ENCODE results near the gene ZNF516.
A peak's percentile ranks its signal among the peaks of the same experiment; 100 is the strongest.

The ZNF516 gene

GRCh38 chr18:76410033-76410432, 85.0 kb downstream of the ZNF516 start:
- Histone ChIP-seq H4K91ac (ENCODE audit: low read depth, low read length, poor library complexity) (no peak overlapping the region), H3K14ac (ENCODE audit: low read length) (no peak overlapping the region), H4K8ac (ENCODE audit: low read depth, low read length) (no peak overlapping the region), H2BK5ac (ENCODE audit: low read length) (no peak overlapping the region), H2AFZ (ENCODE audit: low read length) (no peak overlapping the region), H3K9me3 (replicated peaks in 1 of 2; ENCODE audit: control insufficient read depth in 2 of 2, insufficient read depth in 1 of 2, low read depth in 1 of 2, low read length in 2 of 2) (peaks cover 7 to 11% of the 10 kb centered on the region in 2 donors), H3K9ac (ENCODE audit: low read depth, low read length, poor library complexity) (no peak overlapping the region), H3K27me3 (ENCODE audit: control insufficient read depth in 3 of 3, insufficient read depth in 3 of 3, low read depth in 1 of 3, low read length in 3 of 3) (no peaks in the 10 kb centered on the region), H3K23ac (ENCODE audit: low read depth, low read length, poor library complexity) (no peak overlapping the region), H3K4ac (ENCODE audit: low read length) (no peak overlapping the region), H3K27ac (replicated peaks; ENCODE audit: low read length) (no peak overlapping the region), H3K36me3 (replicated peaks in 1 of 2; ENCODE audit: control insufficient read depth in 2 of 2, insufficient read depth in 2 of 2, low read length in 2 of 2) (peaks cover 11 to 50% of the 10 kb centered on the region in 2 donors), H3K4me2 (ENCODE audit: insufficient read depth, low read length, poor library complexity, severe bottlenecking) (no peak overlapping the region), H3K18ac (ENCODE audit: low read length) (peak overlapping the region; percentile 8), H2BK120ac (ENCODE audit: low read depth, low read length) (no peak overlapping the region), H2BK15ac (ENCODE audit: low read length) (no peak overlapping the region), H3K79me1 (ENCODE audit: low read depth, low read length) (peaks cover 14% of the 10 kb centered on the region), H2BK12ac (ENCODE audit: low read length) (no peak overlapping the region), H2AK5ac (ENCODE audit: low read depth, low read length) (no peak overlapping the region), H3K4me1 (ENCODE audit: control insufficient read depth in 2 of 2, insufficient read depth in 1 of 2, low read depth in 1 of 2, low read length in 2 of 2) (peaks cover 0 to 6% of the 10 kb centered on the region in 2 donors), H3K4me3 (ENCODE audit: low read length in 2 of 2) (no peak overlapping the region)
- no CpG with 5 or more reads among the region's 5 CpGs for WGBS, 2 donors (ENCODE audit: extremely low coverage in 2 of 2, insufficient read length in 2 of 2, insufficient replicate concordance in 1 of 2)
- DNase-seq (ENCODE audit: low spot score), result no peak

- H4K8ac ChIP-seq (ENCODE audit: low read depth, low read length), result no peak overlapping the region
- H3K4me3 ChIP-seq (ENCODE audit: low read length in 2 of 2), result no peak overlapping the region
- H2AK5ac ChIP-seq (ENCODE audit: low read depth, low read length), result no peak overlapping the region
- no peaks in the 10 kb centered on the region for H3K27me3 ChIP-seq (ENCODE audit: control insufficient read depth in 3 of 3, insufficient read depth in 3 of 3, low read depth in 1 of 3, low read length in 3 of 3)
- peaks cover 9 to 11% of the 10 kb centered on the region in 2 donors for H3K9me3 ChIP-seq (replicated peaks in 1 of 2; ENCODE audit: control insufficient read depth in 2 of 2, insufficient read depth in 1 of 2, low read depth in 1 of 2, low read length in 2 of 2)
- H2BK120ac ChIP-seq (ENCODE audit: low read depth, low read length), result no peak overlapping the region
- no peak overlapping the region for H3K27ac ChIP-seq (replicated peaks; ENCODE audit: low read length)
- H3K23ac ChIP-seq (ENCODE audit: low read depth, low read length, poor library complexity), result no peak overlapping the region
- H3K79me1 ChIP-seq (ENCODE audit: low read depth, low read length), result peaks cover 28% of the 10 kb centered on the region
- no peak overlapping the region for H2BK12ac ChIP-seq (ENCODE audit: low read length)
- H3K4me1 ChIP-seq (ENCODE audit: control insufficient read depth in 2 of 2, insufficient read depth in 1 of 2, low read depth in 1 of 2, low read length in 2 of 2), result peaks cover 0 to 8% of the 10 kb centered on the region in 2 donors
- H3K14ac ChIP-seq (ENCODE audit: low read length), result no peak overlapping the region
- WGBS, 2 donors (ENCODE audit: extremely low coverage in 2 of 2, insufficient read length in 2 of 2, insufficient replicate concordance in 1 of 2), result no CpG with 5 or more reads among the region's 15 CpGs
- no peak for DNase-seq (ENCODE audit: low spot score)
- H3K18ac ChIP-seq (ENCODE audit: low read length), result no peak overlapping the region
- no peak overlapping the region for H2AFZ ChIP-seq (ENCODE audit: low read length)
- H3K4ac ChIP-seq (ENCODE audit: low read length), result no peak overlapping the region
- H3K4me2 ChIP-seq (ENCODE audit: insufficient read depth, low read length, poor library complexity, severe bottlenecking), result no peak overlapping the region
- no peak overlapping the region for H3K9ac ChIP-seq (ENCODE audit: low read depth, low read length, poor library complexity)
- no peak overlapping the region for H4K91ac ChIP-seq (ENCODE audit: low read depth, low read length, poor library complexity)
- no peak overlapping the region for H2BK15ac ChIP-seq (ENCODE audit: low read length)
- peaks cover 20 to 60% of the 10 kb centered on the region in 2 donors for H3K36me3 ChIP-seq (replicated peaks in 1 of 2; ENCODE audit: control insufficient read depth in 2 of 2, insufficient read depth in 2 of 2, low read length in 2 of 2)
- no peak overlapping the region for H2BK5ac ChIP-seq (ENCODE audit: low read length)
Measured at GRCh38 chr18:76408480-76409067, 86.5 kb downstream of the ZNF516 start.

GRCh38 chr18:76407681-76408080, 87.4 kb downstream of the ZNF516 start:
- no peak for DNase-seq (ENCODE audit: low spot score)
- Histone ChIP-seq H3K4me2 (ENCODE audit: insufficient read depth, low read length, poor library complexity, severe bottlenecking) (no peak overlapping the region), H2BK5ac (ENCODE audit: low read length) (no peak overlapping the region), H3K36me3 (replicated peaks in 1 of 2; ENCODE audit: control insufficient read depth in 2 of 2, insufficient read depth in 2 of 2, low read length in 2 of 2) (peaks cover 19 to 58% of the 10 kb centered on the region in 2 donors), H3K23ac (ENCODE audit: low read depth, low read length, poor library complexity) (peak overlapping the region; percentile 16), H3K4me1 (ENCODE audit: control insufficient read depth in 2 of 2, insufficient read depth in 1 of 2, low read depth in 1 of 2, low read length in 2 of 2) (peaks cover 0 to 6% of the 10 kb centered on the region in 2 donors), H3K4me3 (ENCODE audit: low read length in 2 of 2) (no peak overlapping the region), H2AK5ac (ENCODE audit: low read depth, low read length) (no peak overlapping the region), H2BK120ac (ENCODE audit: low read depth, low read length) (no peak overlapping the region), H4K91ac (ENCODE audit: low read depth, low read length, poor library complexity) (no peak overlapping the region), H3K79me1 (ENCODE audit: low read depth, low read length) (peaks cover 32% of the 10 kb centered on the region), H4K8ac (ENCODE audit: low read depth, low read length) (no peak overlapping the region), H2BK12ac (ENCODE audit: low read length) (no peak overlapping the region), H3K4ac (ENCODE audit: low read length) (no peak overlapping the region), H2BK15ac (ENCODE audit: low read length) (no peak overlapping the region), H3K18ac (ENCODE audit: low read length) (no peak overlapping the region), H3K9me3 (replicated peaks in 1 of 2; ENCODE audit: control insufficient read depth in 2 of 2, insufficient read depth in 1 of 2, low read depth in 1 of 2, low read length in 2 of 2) (peaks cover 9 to 11% of the 10 kb centered on the region in 2 donors), H3K14ac (ENCODE audit: low read length) (no peak overlapping the region), H2AFZ (ENCODE audit: low read length) (no peak overlapping the region), H3K27ac (replicated peaks; ENCODE audit: low read length) (no peak overlapping the region), H3K27me3 (ENCODE audit: control insufficient read depth in 3 of 3, insufficient read depth in 3 of 3, low read depth in 1 of 3, low read length in 3 of 3) (no peaks in the 10 kb centered on the region), H3K9ac (ENCODE audit: low read depth, low read length, poor library complexity) (no peak overlapping the region)
- WGBS, 2 donors (ENCODE audit: extremely low coverage in 2 of 2, insufficient read length in 2 of 2, insufficient replicate concordance in 1 of 2), result no CpG with 5 or more reads among the region's 11 CpGs

GRCh38 chr18:76406791-76407190, 88.3 kb downstream of the ZNF516 start:
- H3K27me3 ChIP-seq (ENCODE audit: control insufficient read depth in 3 of 3, insufficient read depth in 3 of 3, low read depth in 1 of 3, low read length in 3 of 3), result no peaks in the 10 kb centered on the region
- H2BK15ac ChIP-seq (ENCODE audit: low read length), result no peak overlapping the region
- H3K9ac ChIP-seq (ENCODE audit: low read depth, low read length, poor library complexity), result no peak overlapping the region
- H3K9me3 ChIP-seq (replicated peaks in 1 of 2; ENCODE audit: control insufficient read depth in 2 of 2, insufficient read depth in 1 of 2, low read depth in 1 of 2, low read length in 2 of 2), result peaks cover 9 to 11% of the 10 kb centered on the region in 2 donors
- H3K4ac ChIP-seq (ENCODE audit: low read length), result no peak overlapping the region
- no peak overlapping the region for H2BK120ac ChIP-seq (ENCODE audit: low read depth, low read length)
- no peak overlapping the region for H2AFZ ChIP-seq (ENCODE audit: low read length)
- no CpG with 5 or more reads among the region's 14 CpGs for WGBS, 2 donors (ENCODE audit: extremely low coverage in 2 of 2, insufficient read length in 2 of 2, insufficient replicate concordance in 1 of 2)
- H4K8ac ChIP-seq (ENCODE audit: low read depth, low read length), result no peak overlapping the region
- H3K14ac ChIP-seq (ENCODE audit: low read length), result no peak overlapping the region
- H3K4me2 ChIP-seq (ENCODE audit: insufficient read depth, low read length, poor library complexity, severe bottlenecking), result no peak overlapping the region
- no peak overlapping the region for H3K27ac ChIP-seq (replicated peaks; ENCODE audit: low read length)
- H3K79me1 ChIP-seq (ENCODE audit: low read depth, low read length), result peaks cover 35% of the 10 kb centered on the region
- no peak overlapping the region for H2AK5ac ChIP-seq (ENCODE audit: low read depth, low read length)
- H3K4me1 ChIP-seq (ENCODE audit: control insufficient read depth in 2 of 2, insufficient read depth in 1 of 2, low read depth in 1 of 2, low read length in 2 of 2), result peaks cover 0 to 3% of the 10 kb centered on the region in 2 donors
- no peak overlapping the region for H3K4me3 ChIP-seq (ENCODE audit: low read length in 2 of 2)
- peaks cover 22 to 59% of the 10 kb centered on the region in 2 donors for H3K36me3 ChIP-seq (replicated peaks in 1 of 2; ENCODE audit: control insufficient read depth in 2 of 2, insufficient read depth in 2 of 2, low read length in 2 of 2)
- no peak for DNase-seq (ENCODE audit: low spot score)
- no peak overlapping the region for H4K91ac ChIP-seq (ENCODE audit: low read depth, low read length, poor library complexity)
- H3K23ac ChIP-seq (ENCODE audit: low read depth, low read length, poor library complexity), result no peak overlapping the region
- no peak overlapping the region for H3K18ac ChIP-seq (ENCODE audit: low read length)
- no peak overlapping the region for H2BK12ac ChIP-seq (ENCODE audit: low read length)
- no peak overlapping the region for H2BK5ac ChIP-seq (ENCODE audit: low read length)

Data from neuronal stem cell (in vitro differentiated cells).